SK-N-SH (cell line): ENCODE data around the gene NOP58. TPM values are rescaled to one million over a fixed set of nuclear protein-coding genes. Genes with fewer than 3 reads are reported as not detected.

Source experiments
- CTCF ChIA-PET: fragments of 300-600, 350-600 bp; formaldehyde crosslinking; extraction: SDS; loops from one replicate; lab custom pipeline; 2021; lab: Yijun Ruan, JAX
- POLR2A ChIA-PET: fragments of 350-600 bp; sonication (Branson Sonifier 250); formaldehyde crosslinking; extraction: SDS; loops from one replicate; lab custom pipeline; 2020; ENCODE audit warnings: antibody characterized with exemption, inconsistent platforms; lab: Yijun Ruan, JAX
- DNase-seq: peaks from one replicate; pipeline ENCODE4 v3.0.0; 2012
- H2AFZ ChIP-seq: fragments of 200-600 bp; sonication (generic); 2 replicates; pipeline ENCODE4 v1.8.1; 2016; ENCODE audit warnings: antibody characterized with exemption, mild to moderate bottlenecking, low read depth
- H3F3A ChIP-seq: fragments of 200-600 bp; sonication (generic); replicated peaks from 2 replicates; pipeline ENCODE3; 2016; ENCODE audit warnings: antibody characterized with exemption, mild to moderate bottlenecking; ENCODE audit not compliant: insufficient read depth
- H3K27ac ChIP-seq, 2 experiments: fragments of 200-500 bp in 1 of 2; fragments of 200-600 bp in 1 of 2; sonication (Bioruptor generic) in 1 of 2; sonication (generic), shearing (Covaris generic) in 1 of 2; 2 replicates each; pipeline versions ENCODE4 v1.5.1 to v1.6.1; 2014 to 2016; ENCODE audit warnings: low read depth in 2 of 2, inconsistent platforms in 1 of 2, low read length in 1 of 2, mild to moderate bottlenecking in 1 of 2, mixed read lengths in 1 of 2
- H3K27me3 ChIP-seq: fragments of 200-600 bp; sonication (generic), shearing (Covaris generic); 2 replicates; pipeline ENCODE4 v1.6.1; 2016; ENCODE audit warnings: mixed run types; ENCODE audit not compliant: insufficient read depth
- H3K36me3 ChIP-seq, 2 experiments: fragments of 200-500 bp in 1 of 2; fragments of 200-600 bp in 1 of 2; sonication (Bioruptor generic) in 1 of 2; sonication (generic) in 1 of 2; replicated peaks in 1 of 2; 2 replicates each; pipeline versions ENCODE3 to v1.5.1; 2014 to 2016; ENCODE audit warnings: low read length in 1 of 2, mild to moderate bottlenecking in 1 of 2; ENCODE audit not compliant: insufficient read depth in 2 of 2, control insufficient read depth in 1 of 2
- H3K4me1 ChIP-seq, 2 experiments: fragments of 200-500 bp in 1 of 2; fragments of 200-600 bp in 1 of 2; sonication (Bioruptor generic) in 1 of 2; sonication (generic), shearing (Covaris generic) in 1 of 2; 2 replicates each; pipeline versions ENCODE4 v1.5.1 to v1.6.1; 2014 to 2016; ENCODE audit warnings: low read depth in 1 of 2, low read length in 1 of 2, mixed run types in 1 of 2; ENCODE audit not compliant: insufficient read depth in 2 of 2, control insufficient read depth in 1 of 2
- H3K4me2 ChIP-seq: fragments of 200-600 bp; sonication (generic), shearing (Covaris generic); 2 replicates; pipeline ENCODE4 v1.6.1; 2017; ENCODE audit warnings: mixed run types
- H3K4me3 ChIP-seq, 2 experiments: fragments of 200-500 bp in 1 of 2; fragments of 200-600 bp in 1 of 2; sonication (Bioruptor generic) in 1 of 2; sonication (generic), shearing (Covaris generic) in 1 of 2; 2 replicates each; pipeline versions ENCODE4 v1.5.1 to v1.8.1; 2014 to 2016; ENCODE audit warnings: low read depth in 2 of 2, inconsistent platforms in 1 of 2, low read length in 1 of 2, mild to moderate bottlenecking in 1 of 2, mixed read lengths in 1 of 2, moderate library complexity in 1 of 2
- H3K79me2 ChIP-seq: fragments of 200-600 bp; sonication (generic); 2 replicates; pipeline ENCODE4 v1.8.1; 2017; ENCODE audit warnings: mild to moderate bottlenecking; ENCODE audit not compliant: insufficient read depth
- H3K9ac ChIP-seq: fragments of 200-600 bp; sonication (generic); 2 replicates; pipeline ENCODE4 v1.6.1; 2017; ENCODE audit warnings: mixed run types
- H3K9me2 ChIP-seq: fragments of 200-600 bp; sonication (generic); 2 replicates; pipeline ENCODE4 v1.6.1; 2017; ENCODE audit warnings: mixed run types
- H3K9me3 ChIP-seq: fragments of 200-600 bp; sonication (generic); 2 replicates; pipeline ENCODE4 v1.6.1; 2017; ENCODE audit warnings: mixed run types, mild to moderate bottlenecking, moderate library complexity
- H4K20me1 ChIP-seq: fragments of 200-600 bp; sonication (generic); 2 replicates; pipeline ENCODE4 v1.6.1; 2017; ENCODE audit warnings: mild to moderate bottlenecking, mixed run types; ENCODE audit not compliant: insufficient read depth
- CHD2 ChIP-seq: fragments of 150-350 bp; IDR thresholded peaks from 2 replicates; pipeline ENCODE4 v1.6.1; 2018; ENCODE audit warnings: low read length; ENCODE audit not compliant: partially characterized antibody
- EP300 ChIP-seq, 2 experiments: IDR thresholded peaks; 2 replicates each; pipeline versions ENCODE4 v1.4.0 to v1.6.1; 2012; ENCODE audit warnings: borderline replicate concordance in 1 of 2, low read depth in 1 of 2, low read length in 1 of 2
- EZH2phosphoT487 ChIP-seq: fragments of 200-600 bp; sonication (generic); IDR thresholded peaks from 2 replicates; pipeline ENCODE4 v1.6.1; 2017; ENCODE audit warnings: low read depth, mixed run types, mild to moderate bottlenecking, antibody characterized with exemption, moderate library complexity, borderline replicate concordance
- FOXJ3 ChIP-seq: sonication (generic); formaldehyde crosslinking; IDR thresholded peaks from 2 replicates; pipeline ENCODE4 v1.5.1; 2020; ENCODE audit warnings: mild to moderate bottlenecking, missing genetic modification reagents
- GABPA ChIP-seq: IDR thresholded peaks from 2 replicates; pipeline ENCODE4 v1.4.0; 2012; ENCODE audit warnings: low read depth, mild to moderate bottlenecking
- GATA2 ChIP-seq: sonication (generic); formaldehyde crosslinking; IDR thresholded peaks from 2 replicates; pipeline ENCODE4 v1.5.0; 2020; ENCODE audit warnings: mild to moderate bottlenecking, missing genetic modification reagents
- MEF2A ChIP-seq: IDR thresholded peaks from 2 replicates; pipeline ENCODE4 v1.4.0; 2012; ENCODE audit warnings: low read depth, borderline replicate concordance
- MXI1 ChIP-seq: IDR thresholded peaks from 2 replicates; pipeline ENCODE4 v1.6.1; 2012; ENCODE audit warnings: mild to moderate bottlenecking, low read depth, low read length, improper control_type of control experiment
- NFIC ChIP-seq: IDR thresholded peaks from 2 replicates; pipeline ENCODE4 v1.4.0; 2012; ENCODE audit warnings: borderline replicate concordance
- POLR2AphosphoS5 ChIP-seq: IDR thresholded peaks from 2 replicates; pipeline ENCODE4 v1.6.1; 2012; ENCODE audit warnings: low read depth, low read length
- RCOR1 ChIP-seq: fragments of 150-350 bp; IDR thresholded peaks from 2 replicates; pipeline ENCODE4 v1.6.1; 2017; ENCODE audit warnings: antibody characterized with exemption, low read length
- SMC3 ChIP-seq: IDR thresholded peaks from 2 replicates; pipeline ENCODE4 v1.6.1; 2012; ENCODE audit warnings: low read depth, low read length, improper control_type of control experiment
- TCF12 ChIP-seq: IDR thresholded peaks from 2 replicates; pipeline ENCODE4 v1.4.0; 2012
- WGBS: methylation state at CpG from one replicate; pipeline ENCODE4 v1.1.6; 2017; ENCODE audit warnings: low lambda C conversion rate; 5-methylcytosine and 5-hydroxymethylcytosine counted together
- polyA plus RNA-seq, 3 experiments: library from polyadenylated mRNA; depleted of rRNA; stranded (reverse); fragments of >200 nt; gene quantifications; 2 replicates each; pipeline ENCODE4 v1.2.3, GENCODE V29; 2012
- TF ChIP-seq, protein P1 (sequence below): fragments of 150-350 bp; IDR thresholded peaks from 2 replicates; pipeline ENCODE4 v1.6.1; 2016; ENCODE audit warnings: mild to moderate bottlenecking, low read depth, low read length
- TF ChIP-seq, protein P2 (sequence below): fragments of 150-350 bp; IDR thresholded peaks from 2 replicates; pipeline ENCODE4 v1.6.1; 2017; ENCODE audit warnings: antibody characterized with exemption, low read length, low read depth, borderline replicate concordance
- TF ChIP-seq, protein P3 (sequence below): IDR thresholded peaks from 2 replicates; pipeline ENCODE4 v1.6.1; 2012; ENCODE audit warnings: mild to moderate bottlenecking, low read depth, low read length, moderate library complexity
- TF ChIP-seq, protein P4 (sequence below): IDR thresholded peaks from 2 replicates; pipeline ENCODE4; 2012

Gene NOP58
- polyA plus RNA-seq, 1 of the 3 experiments (the other 2 are of a cell fraction), result 37.4 TPM

DNA sequence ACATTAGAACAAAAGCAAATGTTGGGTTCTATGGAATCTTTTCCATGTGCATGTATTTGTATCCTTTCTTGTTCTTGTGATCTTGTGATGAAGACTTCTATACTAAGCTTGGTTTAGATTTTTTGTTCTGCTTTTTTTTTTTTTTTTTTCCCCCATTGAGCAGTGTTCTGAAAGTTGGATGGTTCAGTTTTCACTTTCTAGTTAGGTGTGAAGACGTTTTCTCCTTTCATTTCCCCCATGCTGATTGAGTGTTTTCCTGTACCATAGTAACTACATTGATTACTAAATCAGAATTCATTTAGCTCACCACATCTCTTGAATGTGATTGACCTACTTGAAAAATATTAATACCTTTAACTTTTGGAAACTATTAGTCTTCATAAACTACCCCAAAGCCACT, 34.1 kb downstream of the NOP58 start:
- ChIA-PET CTCF (interaction anchor here (0.8 kb wide), 2 partner anchors 12 to 272 kb away, joined by 3 read pairs; no protein-coding TSS in a partner anchor), POLR2A (no interaction called here)
- Histone ChIP-seq H3K4me3 (no peak overlapping the region), H2AFZ (no peak overlapping the region), H3K36me3 (peaks cover 82 to 88% of the 10 kb centered on the region in 2 experiments), H3K9ac (no peak overlapping the region), H3K79me2 (peaks cover 38% of the 10 kb centered on the region; the same call in 1 of the 2 replicates), H3K4me1 (peaks cover 0 to 7% of the 10 kb centered on the region in 2 experiments; a peak in 2 of 4 replicates), H3K9me3 (no peaks in the 10 kb centered on the region), H3K9me2 (no peaks in the 10 kb centered on the region), H3K4me2 (no peak overlapping the region), H3K27ac (no peak overlapping the region), H4K20me1 (no peaks in the 10 kb centered on the region), H3K27me3 (no peaks in the 10 kb centered on the region), H3F3A (peaks cover 33% of the 10 kb centered on the region)
- no peak for TF ChIP-seq MEF2A
- TF ChIP-seq CHD2, result no peak
- no peak for TF ChIP-seq TCF12
- TF ChIP-seq GABPA, result no peak
- TF ChIP-seq, protein P1, sequence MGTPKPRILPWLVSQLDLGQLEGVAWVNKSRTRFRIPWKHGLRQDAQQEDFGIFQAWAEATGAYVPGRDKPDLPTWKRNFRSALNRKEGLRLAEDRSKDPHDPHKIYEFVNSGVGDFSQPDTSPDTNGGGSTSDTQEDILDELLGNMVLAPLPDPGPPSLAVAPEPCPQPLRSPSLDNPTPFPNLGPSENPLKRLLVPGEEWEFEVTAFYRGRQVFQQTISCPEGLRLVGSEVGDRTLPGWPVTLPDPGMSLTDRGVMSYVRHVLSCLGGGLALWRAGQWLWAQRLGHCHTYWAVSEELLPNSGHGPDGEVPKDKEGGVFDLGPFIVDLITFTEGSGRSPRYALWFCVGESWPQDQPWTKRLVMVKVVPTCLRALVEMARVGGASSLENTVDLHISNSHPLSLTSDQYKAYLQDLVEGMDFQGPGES, result no peak
- TF ChIP-seq, protein P2, sequence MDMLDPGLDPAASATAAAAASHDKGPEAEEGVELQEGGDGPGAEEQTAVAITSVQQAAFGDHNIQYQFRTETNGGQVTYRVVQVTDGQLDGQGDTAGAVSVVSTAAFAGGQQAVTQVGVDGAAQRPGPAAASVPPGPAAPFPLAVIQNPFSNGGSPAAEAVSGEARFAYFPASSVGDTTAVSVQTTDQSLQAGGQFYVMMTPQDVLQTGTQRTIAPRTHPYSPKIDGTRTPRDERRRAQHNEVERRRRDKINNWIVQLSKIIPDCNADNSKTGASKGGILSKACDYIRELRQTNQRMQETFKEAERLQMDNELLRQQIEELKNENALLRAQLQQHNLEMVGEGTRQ, result no peak
- TF ChIP-seq EZH2phosphoT487, result no peak
- TF ChIP-seq MXI1, result no peak
- TF ChIP-seq, protein P3, sequence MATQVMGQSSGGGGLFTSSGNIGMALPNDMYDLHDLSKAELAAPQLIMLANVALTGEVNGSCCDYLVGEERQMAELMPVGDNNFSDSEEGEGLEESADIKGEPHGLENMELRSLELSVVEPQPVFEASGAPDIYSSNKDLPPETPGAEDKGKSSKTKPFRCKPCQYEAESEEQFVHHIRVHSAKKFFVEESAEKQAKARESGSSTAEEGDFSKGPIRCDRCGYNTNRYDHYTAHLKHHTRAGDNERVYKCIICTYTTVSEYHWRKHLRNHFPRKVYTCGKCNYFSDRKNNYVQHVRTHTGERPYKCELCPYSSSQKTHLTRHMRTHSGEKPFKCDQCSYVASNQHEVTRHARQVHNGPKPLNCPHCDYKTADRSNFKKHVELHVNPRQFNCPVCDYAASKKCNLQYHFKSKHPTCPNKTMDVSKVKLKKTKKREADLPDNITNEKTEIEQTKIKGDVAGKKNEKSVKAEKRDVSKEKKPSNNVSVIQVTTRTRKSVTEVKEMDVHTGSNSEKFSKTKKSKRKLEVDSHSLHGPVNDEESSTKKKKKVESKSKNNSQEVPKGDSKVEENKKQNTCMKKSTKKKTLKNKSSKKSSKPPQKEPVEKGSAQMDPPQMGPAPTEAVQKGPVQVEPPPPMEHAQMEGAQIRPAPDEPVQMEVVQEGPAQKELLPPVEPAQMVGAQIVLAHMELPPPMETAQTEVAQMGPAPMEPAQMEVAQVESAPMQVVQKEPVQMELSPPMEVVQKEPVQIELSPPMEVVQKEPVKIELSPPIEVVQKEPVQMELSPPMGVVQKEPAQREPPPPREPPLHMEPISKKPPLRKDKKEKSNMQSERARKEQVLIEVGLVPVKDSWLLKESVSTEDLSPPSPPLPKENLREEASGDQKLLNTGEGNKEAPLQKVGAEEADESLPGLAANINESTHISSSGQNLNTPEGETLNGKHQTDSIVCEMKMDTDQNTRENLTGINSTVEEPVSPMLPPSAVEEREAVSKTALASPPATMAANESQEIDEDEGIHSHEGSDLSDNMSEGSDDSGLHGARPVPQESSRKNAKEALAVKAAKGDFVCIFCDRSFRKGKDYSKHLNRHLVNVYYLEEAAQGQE, result no peak
- TF ChIP-seq GATA2 (CRISPR knock-in tag), result no peak
- no peak for TF ChIP-seq FOXJ3 (CRISPR knock-in tag)
- no peak for DNase-seq
- WGBS, result 96% methylated on average over 1 of the region's 1 CpG

DNA sequence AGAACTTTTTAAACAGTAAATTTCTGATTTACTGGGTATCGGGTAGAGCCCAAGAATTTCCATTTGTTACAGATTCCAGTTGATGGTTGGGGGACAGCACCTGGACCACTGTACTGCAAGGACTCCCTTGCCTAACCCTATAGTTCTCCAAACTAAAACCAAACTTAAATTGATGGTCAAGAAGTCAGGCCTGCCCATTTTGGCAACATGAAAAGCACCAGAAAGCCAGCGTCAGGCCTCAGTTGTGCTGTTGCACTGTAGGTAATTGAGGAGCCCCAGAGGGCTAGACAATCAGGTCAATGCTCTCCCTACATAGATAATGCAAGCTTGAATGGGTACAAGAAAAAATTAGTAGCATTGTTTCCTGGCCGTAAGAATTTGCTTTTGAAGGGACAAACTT, 40.5 kb downstream of the NOP58 start:
- no peak overlapping the region for H2AFZ ChIP-seq
- H3K27ac ChIP-seq, result no peak overlapping the region
- H3F3A ChIP-seq, result peaks cover 19% of the 10 kb centered on the region
- H3K36me3 ChIP-seq, result peaks cover 65 to 73% of the 10 kb centered on the region in 2 experiments
- no peak overlapping the region for H3K9ac ChIP-seq
- no peaks in the 10 kb centered on the region for H3K27me3 ChIP-seq
- TF ChIP-seq, protein P4, sequence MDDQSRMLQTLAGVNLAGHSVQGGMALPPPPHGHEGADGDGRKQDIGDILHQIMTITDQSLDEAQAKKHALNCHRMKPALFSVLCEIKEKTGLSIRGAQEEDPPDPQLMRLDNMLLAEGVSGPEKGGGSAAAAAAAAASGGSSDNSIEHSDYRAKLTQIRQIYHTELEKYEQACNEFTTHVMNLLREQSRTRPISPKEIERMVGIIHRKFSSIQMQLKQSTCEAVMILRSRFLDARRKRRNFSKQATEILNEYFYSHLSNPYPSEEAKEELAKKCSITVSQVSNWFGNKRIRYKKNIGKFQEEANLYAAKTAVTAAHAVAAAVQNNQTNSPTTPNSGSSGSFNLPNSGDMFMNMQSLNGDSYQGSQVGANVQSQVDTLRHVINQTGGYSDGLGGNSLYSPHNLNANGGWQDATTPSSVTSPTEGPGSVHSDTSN, result no peak
- TF ChIP-seq POLR2AphosphoS5 (no peak), SMC3 (no peak), NFIC (no peak), RCOR1 (no peak), EP300 (IDR thresholded peaks at IDR 0.05; ENCODE audit: borderline replicate concordance in 1 of 2, low read depth in 1 of 2, low read length in 1 of 2) (no peak)
- no peaks in the 10 kb centered on the region for H3K9me2 ChIP-seq
- 97% methylated on average over 3 of the region's 3 CpGs for WGBS
- H3K4me2 ChIP-seq, result no peak overlapping the region
- peaks cover 0 to 5% of the 10 kb centered on the region in 2 experiments; a peak in 1 of 4 replicates for H3K4me1 ChIP-seq
- H3K4me3 ChIP-seq, result no peak overlapping the region
- H4K20me1 ChIP-seq, result no peaks in the 10 kb centered on the region
- peaks cover 11% of the 10 kb centered on the region; the same call in 1 of the 2 replicates for H3K79me2 ChIP-seq
- no peak for DNase-seq
- no peaks in the 10 kb centered on the region for H3K9me3 ChIP-seq
- ChIA-PET POLR2A (no interaction called here), CTCF (no interaction called here)
